Spleen (tissue), 11 donors: Measurements from ENCODE around the gene SHC3. TPM values are rescaled to one million over a fixed set of nuclear protein-coding genes. Genes with fewer than 3 reads are reported as not detected.

Source experiments
- DNase-seq: peaks from one replicate; pipeline ENCODE4 v3.0.0-alpha.2; 2020
- H3K27ac ChIP-seq, 8 donors: fragments of 200-600 bp; sonication (generic) in 7 of 8; 1 replicate in 4 of 8; 2 replicates in 4 of 8; pipeline versions ENCODE4 v1.5.0 to v1.8.0; 2016 to 2021; ENCODE audit warnings: inconsistent platforms in 4 of 8, mild to moderate bottlenecking in 4 of 8, moderate library complexity in 1 of 8
- H3K27me3 ChIP-seq, 7 donors: fragments of 200-600 bp; sonication (generic) in 6 of 7; replicated peaks in 1 of 7; 1 replicate in 4 of 7; 2 replicates in 3 of 7; pipeline versions ENCODE4 v1.5.0 to v1.8.0; 2016 to 2021; ENCODE audit warnings: inconsistent platforms in 3 of 7, mild to moderate bottlenecking in 1 of 7
- H3K36me3 ChIP-seq, 6 donors: fragments of 200-600 bp; sonication (generic) in 5 of 6; 1 replicate in 4 of 6; 2 replicates in 2 of 6; pipeline versions ENCODE4 v1.5.0 to v1.8.0; 2016 to 2021; ENCODE audit warnings: inconsistent platforms in 2 of 6
- H3K4me1 ChIP-seq, 6 donors: fragments of 200-600 bp; sonication (generic) in 5 of 6; 1 replicate in 3 of 6; 2 replicates in 3 of 6; pipeline versions ENCODE4 v1.5.0 to v1.8.0; 2016 to 2021; ENCODE audit warnings: inconsistent platforms in 3 of 6
- H3K4me3 ChIP-seq, 8 donors: fragments of 200-600 bp; sonication (generic) in 7 of 8; 1 replicate in 4 of 8; 2 replicates in 4 of 8; pipeline versions ENCODE4 v1.5.0 to v1.8.0; 2016 to 2021; ENCODE audit warnings: inconsistent platforms in 4 of 8, mild to moderate bottlenecking in 4 of 8, moderate library complexity in 2 of 8
- H3K9me3 ChIP-seq, 8 donors: fragments of 200-600 bp; sonication (generic) in 7 of 8; 1 replicate in 4 of 8; 2 replicates in 4 of 8; pipeline versions ENCODE4 v1.5.0 to v1.8.0; 2016 to 2021; ENCODE audit warnings: inconsistent platforms in 4 of 8
- CTCF ChIP-seq, 11 experiments: fragments of 200-600 bp in 7 of 11; fragments of 450-650 bp in 4 of 11; sonication (generic) in 4 of 11; IDR thresholded peaks in 8 of 11; conservative IDR thresholded peaks in 3 of 11; 1 replicate in 7 of 11; 2 replicates in 4 of 11; pipeline versions ENCODE4 v1.4.0 to v1.8.0; 2016 to 2021; ENCODE audit warnings: antibody characterized with exemption in 11 of 11, inconsistent platforms in 4 of 11, mild to moderate bottlenecking in 1 of 11
- POLR2A ChIP-seq, 3 donors: fragments of 450-650 bp; IDR thresholded peaks; one replicate each; pipeline ENCODE4 v1.5.1; 2017; ENCODE audit warnings: antibody characterized with exemption in 3 of 3, mild to moderate bottlenecking in 1 of 3
- POLR2AphosphoS5 ChIP-seq, 3 donors: sonication (generic); formaldehyde crosslinking; IDR thresholded peaks; one replicate each; pipeline ENCODE4 v1.5.1; 2017; ENCODE audit warnings: antibody characterized with exemption in 3 of 3
- WGBS, 5 donors: extraction: QIAGEN DNeasy Blood & Tissue Kit in 3 of 5; methylation state at CpG; one replicate each; pipeline versions ENCODE4 v1.1.5 to v1.1.7; 2013 to 2018; 5-methylcytosine and 5-hydroxymethylcytosine counted together
- intact Hi-C: fragments of 100-400 bp; cut with DNase I; formaldehyde crosslinking; loops from one replicate; pipeline ENCODE4 v1.15.0; 2023; ENCODE audit warnings: low total_unique reads
- polyA plus RNA-seq, 3 donors: library from polyadenylated mRNA; stranded (reverse); fragments of 200-250 nt; gene quantifications; one replicate each; pipeline ENCODE4 v1.2.1, GENCODE V29; 2013
- total RNA-seq, 7 donors: library from RNA; depleted of rRNA in 3 of 7; stranded (reverse); fragments of >200 nt in 3 of 7; fragmentation: NEBNext Ultra II Directional in 4 of 7; extraction: Animal tissue kit (Norgen Biotek cat#: 25700) in 4 of 7; gene quantifications; one replicate each; pipeline versions ENCODE4 v1.1.0 to v1.2.1, GENCODE V29; 2016 to 2021
- donor health status: healthy with polysubstance abuse.
- donor health status: DM: no; HTN: no; CAD: no; lungs with moderate emphysema.
- donor health status: DM: no; HTN: no; CAD: no.
- donor health status: Bipolar disorder and iron deficiency.
- donor health status: healthy.
- donor health status: DM: no; HTN: no; CAD: no.
- donor health status: DM: yes; HTN: yes; CAD: no.

The SHC3 gene
- total and polyA plus RNA-seq, 10 donors, result 0.03 to 0.70 (median 0.07) TPM; not detected in 1

GRCh38 chr9:89078421-89078820, 100.2 kb downstream of the SHC3 start:
- peaks cover 0 to 20% (median 0%) of the 10 kb centered on the region in 7 donors for H3K27me3 ChIP-seq
- no peak overlapping the region for H3K4me3 ChIP-seq
- intact Hi-C loops, result no loop called here
- H3K4me1 ChIP-seq, result no peaks in the 10 kb centered on the region
- 73 to 79% (median 75%) methylated on average over 6 of the region's 6 CpGs for WGBS, 5 donors
- H3K9me3 ChIP-seq, result peaks cover 0 to 6% (median 0%) of the 10 kb centered on the region in 8 donors
- H3K36me3 ChIP-seq, result no peaks in the 10 kb centered on the region
- TF ChIP-seq CTCF (IDR thresholded peaks at IDR 0.05 in 8 of 11, conservative IDR thresholded peaks at IDR 0.05 in 3 of 11), result no peak
- TF ChIP-seq POLR2A (IDR thresholded peaks at IDR 0.05), result no peak
- TF ChIP-seq POLR2AphosphoS5 (IDR thresholded peaks at IDR 0.05), result no peak
- DNase-seq, result no peak
- no peak overlapping the region for H3K27ac ChIP-seq

- intact Hi-C loops, result no loop called here
- WGBS, 5 donors, result 41 to 59% (median 50%) methylated on average over 7 of the region's 7 CpGs
- Histone ChIP-seq H3K4me3 (no peak overlapping the region), H3K9me3 (no peaks in the 10 kb centered on the region), H3K4me1 (no peaks in the 10 kb centered on the region), H3K27me3 (peaks cover 0 to 13% (median 0%) of the 10 kb centered on the region in 7 donors), H3K36me3 (no peaks in the 10 kb centered on the region), H3K27ac (no peak overlapping the region)
- TF ChIP-seq POLR2AphosphoS5 (IDR thresholded peaks at IDR 0.05) (no peak), CTCF (IDR thresholded peaks at IDR 0.05 in 8 of 11, conservative IDR thresholded peaks at IDR 0.05 in 3 of 11) (no peak), POLR2A (IDR thresholded peaks at IDR 0.05) (no peak)
- no peak for DNase-seq
These were observed 101.1 kb downstream of the SHC3 start for GRCh38 chr9:89077519-89077918.

- DNase-seq, result no peak
- Histone ChIP-seq H3K27ac (no peak overlapping the region), H3K36me3 (no peaks in the 10 kb centered on the region), H3K9me3 (no peaks in the 10 kb centered on the region), H3K27me3 (no peaks in the 10 kb centered on the region), H3K4me1 (no peaks in the 10 kb centered on the region), H3K4me3 (no peak overlapping the region)
- intact Hi-C loops, result no loop called here
- 86 to 96% (median 94%) methylated on average over 3 of the region's 3 CpGs for WGBS, 5 donors
- no peak for TF ChIP-seq POLR2A (IDR thresholded peaks at IDR 0.05)
- no peak for TF ChIP-seq POLR2AphosphoS5 (IDR thresholded peaks at IDR 0.05)
- no peak for TF ChIP-seq CTCF (IDR thresholded peaks at IDR 0.05 in 8 of 11, conservative IDR thresholded peaks at IDR 0.05 in 3 of 11)
These were observed 105.2 kb downstream of the SHC3 start for GRCh38 chr9:89073397-89073796.

GRCh38 chr9:89071591-89071990, 107.0 kb downstream of the SHC3 start:
- intact Hi-C loops, result no loop called here
- no peak overlapping the region for H3K4me3 ChIP-seq
- H3K36me3 ChIP-seq, result no peaks in the 10 kb centered on the region
- DNase-seq, result no peak
- H3K9me3 ChIP-seq, result no peaks in the 10 kb centered on the region
- no peaks in the 10 kb centered on the region for H3K27me3 ChIP-seq
- H3K4me1 ChIP-seq, result no peaks in the 10 kb centered on the region
- no peak for TF ChIP-seq CTCF (IDR thresholded peaks at IDR 0.05 in 8 of 11, conservative IDR thresholded peaks at IDR 0.05 in 3 of 11)
- no peak for TF ChIP-seq POLR2A (IDR thresholded peaks at IDR 0.05)
- TF ChIP-seq POLR2AphosphoS5 (IDR thresholded peaks at IDR 0.05), result no peak
- 53 to 82% (median 68%) methylated on average over 4 of the region's 4 CpGs for WGBS, 5 donors
- no peak overlapping the region for H3K27ac ChIP-seq
